ENCODE measurements around the gene OR7C2. TPM values are rescaled to one million over a fixed set of nuclear protein-coding genes. Genes with fewer than 3 reads are reported as not detected.

Gene OR7C2
- total and polyA plus RNA-seq, 2 experiments from 2014 or later = not detected

DNA sequence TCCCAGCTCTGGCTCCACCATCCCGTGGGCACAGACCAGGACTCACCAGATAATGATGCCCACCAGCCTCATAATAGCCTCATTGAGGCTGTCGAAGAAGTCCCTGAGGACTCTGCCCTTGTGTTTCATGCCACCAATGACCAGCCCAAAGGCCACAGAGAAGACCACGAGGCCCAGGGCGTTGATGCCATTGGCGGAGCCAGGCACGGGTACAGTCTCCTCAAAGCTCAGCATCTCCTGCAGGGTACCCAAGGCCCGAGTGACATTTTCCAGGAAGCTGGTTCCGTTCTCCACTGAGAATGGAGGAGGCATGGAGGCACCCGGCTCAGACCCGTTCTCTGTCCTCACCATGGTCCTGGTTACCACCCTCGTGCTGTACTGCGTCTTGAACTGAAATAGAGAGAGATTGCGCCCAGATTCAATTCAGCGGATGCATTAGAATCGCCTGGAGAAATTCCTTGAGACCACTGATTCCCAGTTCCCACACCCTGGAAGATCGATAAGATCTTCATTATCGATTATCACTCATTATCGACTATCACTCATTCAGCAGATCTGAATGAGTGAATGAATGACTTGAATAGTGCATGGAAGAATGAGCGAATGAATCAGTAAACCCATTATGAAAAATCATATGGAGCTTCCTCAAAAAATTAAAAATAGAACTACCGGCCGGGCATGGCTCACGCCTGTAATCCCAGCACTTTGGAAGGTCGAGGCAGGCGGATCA lies 20.8 kb downstream of the OR7C2 start:
- Histone ChIP-seq H3K4me1 (ENCODE audit: low read depth) (no peaks in the 10 kb centered on the region), H3K27me3 (no peaks in the 10 kb centered on the region), H3K27ac (no peak overlapping the region), H3K9me3 (ENCODE audit: low read depth) (no peaks in the 10 kb centered on the region), H3K36me3 (no peaks in the 10 kb centered on the region), H3K4me3 (no peak overlapping the region)
- DNase-seq (ENCODE audit: low read depth in 1 of 2, low spot score in 1 of 2) = no peak
- TF ChIP-seq CTCF (IDR thresholded peaks at IDR 0.05; ENCODE audit: low read depth, low read length) = no peak

- no peaks in the 10 kb centered on the region for H3K9me3 ChIP-seq (ENCODE audit: low read depth)
- no peaks in the 10 kb centered on the region for H3K27me3 ChIP-seq
- H3K27ac ChIP-seq = no peak overlapping the region
- H3K4me3 ChIP-seq = no peak overlapping the region
- TF ChIP-seq CTCF (IDR thresholded peaks at IDR 0.05; ENCODE audit: low read depth, low read length) = no peak
- H3K4me1 ChIP-seq (ENCODE audit: low read depth) = no peaks in the 10 kb centered on the region
- DNase-seq (ENCODE audit: low read depth in 1 of 2, low spot score in 1 of 2) = no peak
- H3K36me3 ChIP-seq = no peaks in the 10 kb centered on the region
Observed at GRCh38 chr19:14968247-14968646, 27.0 kb downstream of the OR7C2 start.

DNA sequence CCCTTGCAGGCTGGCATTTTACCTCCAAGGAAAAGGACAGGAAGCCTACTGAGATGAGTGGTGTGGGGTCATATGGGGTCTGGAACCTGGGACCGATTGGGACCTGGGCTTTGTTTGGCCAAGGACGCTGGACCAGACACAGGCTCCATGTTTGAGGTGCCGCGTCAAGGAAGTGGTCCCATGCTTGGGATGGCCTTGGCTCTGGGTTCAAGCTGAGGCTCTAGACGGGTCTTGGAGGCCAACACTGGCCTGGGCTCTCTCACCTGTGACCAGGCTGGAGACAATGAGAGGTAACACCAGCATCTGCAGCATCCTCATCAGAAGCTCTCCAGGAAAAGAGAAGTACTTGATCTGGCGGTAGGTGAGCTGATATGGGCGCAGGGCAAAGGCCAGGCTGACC lies 30.2 kb downstream of the OR7C2 start:
- H3K4me1 ChIP-seq (ENCODE audit: low read depth) = no peaks in the 10 kb centered on the region
- no peak overlapping the region for H3K27ac ChIP-seq
- TF ChIP-seq CTCF (IDR thresholded peaks at IDR 0.05; ENCODE audit: low read depth, low read length) = no peak
- no peak overlapping the region for H3K4me3 ChIP-seq
- no peaks in the 10 kb centered on the region for H3K36me3 ChIP-seq
- H3K9me3 ChIP-seq (ENCODE audit: low read depth) = no peaks in the 10 kb centered on the region
- no peaks in the 10 kb centered on the region for H3K27me3 ChIP-seq
- DNase-seq (ENCODE audit: low read depth in 1 of 2, low spot score in 1 of 2) = no peak

GRCh38 chr19:14972676-14973075 lies 31.4 kb downstream of the OR7C2 start:
- H3K4me1 ChIP-seq (ENCODE audit: low read depth) = no peaks in the 10 kb centered on the region
- no peak for DNase-seq (ENCODE audit: low read depth in 1 of 2, low spot score in 1 of 2)
- no peak for TF ChIP-seq CTCF (IDR thresholded peaks at IDR 0.05; ENCODE audit: low read depth, low read length)
- no peaks in the 10 kb centered on the region for H3K9me3 ChIP-seq (ENCODE audit: low read depth)
- no peak overlapping the region for H3K27ac ChIP-seq
- H3K27me3 ChIP-seq = no peaks in the 10 kb centered on the region
- no peaks in the 10 kb centered on the region for H3K36me3 ChIP-seq
- no peak overlapping the region for H3K4me3 ChIP-seq

DNA sequence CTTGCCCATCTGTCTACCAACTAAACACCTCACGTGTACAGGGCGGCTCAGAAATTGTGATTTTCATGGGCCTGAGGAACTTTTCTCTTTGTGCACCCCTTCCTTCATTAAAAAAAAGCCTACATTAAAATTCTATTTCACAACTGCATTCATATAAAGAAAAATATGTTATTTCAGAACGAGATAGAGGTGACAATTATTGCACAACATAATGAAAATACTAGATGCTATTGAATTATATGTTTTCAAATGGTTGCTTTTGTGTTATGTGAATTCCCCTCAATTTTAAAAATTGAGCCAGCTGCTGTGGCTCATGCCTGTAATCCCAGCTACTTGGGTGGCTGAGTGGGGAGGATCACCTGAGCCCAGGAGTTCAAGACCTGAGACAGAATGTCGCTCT lies 33.2 kb downstream of the OR7C2 start:
- no peak for DNase-seq (ENCODE audit: low read depth in 1 of 2, low spot score in 1 of 2)
- H3K27ac ChIP-seq = no peak overlapping the region
- no peaks in the 10 kb centered on the region for H3K36me3 ChIP-seq
- no peak for TF ChIP-seq CTCF (IDR thresholded peaks at IDR 0.05; ENCODE audit: low read depth, low read length)
- peaks cover 15% of the 10 kb centered on the region for H3K27me3 ChIP-seq
- no peak overlapping the region for H3K4me3 ChIP-seq
- H3K9me3 ChIP-seq (ENCODE audit: low read depth) = no peaks in the 10 kb centered on the region
- no peaks in the 10 kb centered on the region for H3K4me1 ChIP-seq (ENCODE audit: low read depth)

All from cardiac muscle cell (in vitro differentiated cells and primary cell).